ENCODE measurements around the gene ZFP36L2. TPM values are rescaled to one million over a fixed set of nuclear protein-coding genes. Genes with fewer than 3 reads are reported as not detected.

Gene ZFP36L2
- total RNA-seq, 4 donors from 2014 or later, result 146 to 287 (median 172) TPM

DNA sequence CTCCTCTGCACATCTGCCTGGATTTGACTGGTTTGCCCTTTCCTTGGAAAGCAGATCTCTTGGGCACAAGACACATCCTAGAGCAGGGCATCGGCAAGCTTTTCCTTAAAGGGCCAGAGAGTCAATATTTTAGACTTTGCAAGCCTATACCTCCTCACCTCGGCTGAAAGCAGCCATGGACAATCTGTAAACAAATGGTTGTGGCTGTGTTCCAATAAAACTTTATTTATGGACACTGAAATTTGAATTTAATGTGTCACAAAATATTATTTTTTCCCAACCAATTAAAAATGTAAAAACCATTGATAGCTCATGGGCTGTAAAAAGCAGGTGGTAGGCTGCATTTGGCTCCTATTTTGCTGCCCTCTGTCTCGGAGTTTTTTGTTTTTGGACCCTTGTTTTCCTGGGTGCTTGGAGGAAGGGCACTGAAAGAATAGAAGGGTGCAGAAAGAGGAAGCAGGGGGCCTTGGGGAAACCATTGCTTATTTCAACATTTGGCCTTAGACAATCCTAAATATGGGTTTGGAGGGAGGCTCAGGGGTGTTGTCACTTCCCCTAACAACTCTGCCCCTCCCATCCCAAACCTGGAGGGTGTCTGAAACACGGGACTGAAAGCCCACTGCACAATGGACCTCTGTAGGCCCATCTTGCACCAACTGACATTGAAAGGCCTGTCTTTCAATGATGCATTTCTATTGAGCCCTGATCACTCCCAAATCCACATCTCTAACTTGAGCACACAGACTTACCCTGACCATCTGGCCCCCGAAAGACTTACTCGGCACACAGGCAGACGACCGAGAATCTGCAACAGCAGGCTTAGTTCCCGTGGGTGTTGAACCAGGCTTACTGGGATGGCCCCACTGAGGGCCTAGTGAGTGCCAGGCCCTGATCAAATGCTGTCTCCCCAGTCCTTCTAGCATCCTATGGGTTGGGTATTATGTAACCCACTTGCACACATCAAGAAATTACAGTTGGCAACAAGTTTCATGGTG is 7.1 kb upstream of the ZFP36L2 start:
- WGBS, 2 donors, result 82 to 91% methylated on average over 9 of the region's 9 CpGs
- DNase-seq, result no peak
- no peak for TF ChIP-seq POLR2A (IDR thresholded peaks at IDR 0.05)
- TF ChIP-seq, protein P1, sequence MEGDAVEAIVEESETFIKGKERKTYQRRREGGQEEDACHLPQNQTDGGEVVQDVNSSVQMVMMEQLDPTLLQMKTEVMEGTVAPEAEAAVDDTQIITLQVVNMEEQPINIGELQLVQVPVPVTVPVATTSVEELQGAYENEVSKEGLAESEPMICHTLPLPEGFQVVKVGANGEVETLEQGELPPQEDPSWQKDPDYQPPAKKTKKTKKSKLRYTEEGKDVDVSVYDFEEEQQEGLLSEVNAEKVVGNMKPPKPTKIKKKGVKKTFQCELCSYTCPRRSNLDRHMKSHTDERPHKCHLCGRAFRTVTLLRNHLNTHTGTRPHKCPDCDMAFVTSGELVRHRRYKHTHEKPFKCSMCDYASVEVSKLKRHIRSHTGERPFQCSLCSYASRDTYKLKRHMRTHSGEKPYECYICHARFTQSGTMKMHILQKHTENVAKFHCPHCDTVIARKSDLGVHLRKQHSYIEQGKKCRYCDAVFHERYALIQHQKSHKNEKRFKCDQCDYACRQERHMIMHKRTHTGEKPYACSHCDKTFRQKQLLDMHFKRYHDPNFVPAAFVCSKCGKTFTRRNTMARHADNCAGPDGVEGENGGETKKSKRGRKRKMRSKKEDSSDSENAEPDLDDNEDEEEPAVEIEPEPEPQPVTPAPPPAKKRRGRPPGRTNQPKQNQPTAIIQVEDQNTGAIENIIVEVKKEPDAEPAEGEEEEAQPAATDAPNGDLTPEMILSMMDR (IDR thresholded peaks at IDR 0.05), result no peak
- H3K36me3 ChIP-seq, result peaks cover 0 to 10% of the 10 kb centered on the region in 2 donors
- no peak overlapping the region for H3K27ac ChIP-seq
- no peaks in the 10 kb centered on the region for H3K9me3 ChIP-seq
- H3K4me1 ChIP-seq, result peaks cover 21 to 29% of the 10 kb centered on the region in 2 donors
- no peaks in the 10 kb centered on the region for H3K27me3 ChIP-seq
- H3K4me3 ChIP-seq (replicated peaks in 1 of 3), result no peak overlapping the region
- intact Hi-C loops (cut with DNase I), result loop anchor here (5.0 kb wide), 3 partner anchors 101 to 256 kb away; no protein-coding TSS in a partner anchor

- intact Hi-C loops (cut with DNase I), result loop anchor here (5.0 kb wide), 3 partner anchors 99 to 254 kb away; no protein-coding TSS in a partner anchor
- peaks cover 25 to 29% of the 10 kb centered on the region in 2 donors for H3K4me1 ChIP-seq
- no peaks in the 10 kb centered on the region for H3K9me3 ChIP-seq
- TF ChIP-seq, protein P1 (IDR thresholded peaks at IDR 0.05), result no peak
- TF ChIP-seq POLR2A (IDR thresholded peaks at IDR 0.05), result no peak
- H3K36me3 ChIP-seq, result peaks cover 1 to 12% of the 10 kb centered on the region in 2 donors
- 89% methylated on average over 7 of the region's 7 CpGs for WGBS, 2 donors
- H3K27ac ChIP-seq, result peak overlapping the region in 2 of 3 donors; percentile 31 to 37
- DNase-seq, result no peak
- H3K4me3 ChIP-seq (replicated peaks in 1 of 3), result no peak overlapping the region
- H3K27me3 ChIP-seq, result no peaks in the 10 kb centered on the region
Observed at GRCh38 chr2:43230951-43231827, 4.8 kb upstream of the ZFP36L2 start.

GRCh38 chr2:43230351-43230885 is 4.0 kb upstream of the ZFP36L2 start:
- TF ChIP-seq, protein P1 (IDR thresholded peaks at IDR 0.05), result no peak
- TF ChIP-seq POLR2A (IDR thresholded peaks at IDR 0.05), result no peak
- intact Hi-C loops (cut with DNase I), result loop anchor here (5.0 kb wide), 3 partner anchors 98 to 253 kb away; no protein-coding TSS in a partner anchor
- DNase-seq, result no peak
- H3K36me3 ChIP-seq, result peaks cover 9 to 19% of the 10 kb centered on the region in 2 donors
- H3K9me3 ChIP-seq, result no peaks in the 10 kb centered on the region
- no peaks in the 10 kb centered on the region for H3K27me3 ChIP-seq
- 84% methylated on average over 4 of the region's 4 CpGs for WGBS, 2 donors
- peaks cover 20 to 22% of the 10 kb centered on the region in 2 donors for H3K4me1 ChIP-seq
- H3K27ac ChIP-seq, result peak overlapping the region in 2 of 3 donors; percentile 21 to 37
- no peak overlapping the region for H3K4me3 ChIP-seq (replicated peaks in 1 of 3)

DNA sequence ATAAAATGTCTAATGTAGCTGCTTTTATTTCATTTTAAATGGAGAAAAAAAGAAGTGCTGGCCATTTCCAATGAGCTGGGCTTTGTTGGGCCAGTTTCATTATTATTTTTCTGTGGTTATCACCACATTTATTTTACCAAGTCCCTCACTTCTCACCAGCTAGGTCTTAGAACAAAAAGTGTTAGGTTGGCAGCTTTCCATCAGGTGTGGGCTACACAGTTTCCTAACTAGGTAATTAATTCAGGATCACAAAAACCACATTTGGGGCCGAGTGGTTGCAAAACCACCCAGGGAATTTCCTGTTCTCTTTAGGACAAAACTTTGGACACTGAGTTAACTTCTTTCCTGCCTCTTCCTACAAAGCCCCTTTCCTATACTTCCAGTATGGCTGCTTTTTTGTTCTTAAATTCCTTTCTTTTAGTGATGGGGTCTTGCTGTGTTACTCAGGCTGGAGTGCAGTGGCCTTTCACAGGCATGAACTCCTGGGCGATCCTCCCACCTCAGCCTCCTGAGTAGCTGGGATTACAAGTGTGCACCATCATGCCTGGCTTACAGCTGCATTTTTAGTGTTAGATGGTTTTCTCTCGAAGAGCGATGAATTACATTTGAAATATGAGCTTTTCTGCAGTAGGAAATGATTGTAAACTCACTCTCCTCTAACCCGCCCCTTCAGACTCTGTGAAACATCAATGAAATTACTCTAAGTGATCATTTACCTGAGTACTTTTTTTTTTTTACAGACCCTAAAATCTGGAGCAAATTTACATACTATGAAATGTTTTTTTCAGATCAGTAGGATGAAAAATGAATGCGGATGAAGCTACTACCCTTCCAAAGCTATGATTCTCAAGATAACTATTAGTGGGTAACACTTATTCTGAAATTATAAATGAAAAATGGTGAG is 2.6 kb upstream of the ZFP36L2 start:
- 53 to 63% methylated on average over 6 of the region's 6 CpGs for WGBS, 2 donors
- Histone ChIP-seq H3K27me3 (no peaks in the 10 kb centered on the region), H3K9me3 (no peaks in the 10 kb centered on the region), H3K4me1 (peaks cover 20 to 22% of the 10 kb centered on the region in 2 donors), H3K4me3 (replicated peaks in 1 of 3) (no peak overlapping the region), H3K36me3 (peaks cover 23 to 33% of the 10 kb centered on the region in 2 donors), H3K27ac (peak overlapping the region; percentile 99 to 100 (median 99))
- TF ChIP-seq, protein P1 (IDR thresholded peaks at IDR 0.05), result peak in 1 of 6 experiments; percentile 70
- TF ChIP-seq POLR2A (IDR thresholded peaks at IDR 0.05), result no peak
- intact Hi-C loops (cut with DNase I), result loop anchor here (5.0 kb wide), 1 partner anchor 282 kb away; no protein-coding TSS in a partner anchor
- peak in 1 of 2 donors; percentile 17 for DNase-seq

Data from thyroid gland (tissue), 4 donors.